Loucy (cell line): ENCODE results near the gene TMEM150B.
A peak's percentile ranks its signal among the peaks of the same experiment; 100 is the strongest.
"Not testable (repeated sequence)": the region's sequence is repeated elsewhere in the genome, so short reads cannot be mapped to it uniquely, and the experiment has no call there.

Experiments
- H2AFZ ChIP-seq: fragments of 200-600 bp; sonication (generic); 2 replicates; pipeline ENCODE4 v1.6.0; 2016; ENCODE audit warnings: antibody characterized with exemption, mild to moderate bottlenecking, low read length, moderate library complexity
- H3F3A ChIP-seq: fragments of 200-600 bp; 2 replicates; pipeline ENCODE4 v1.6.0; 2016; ENCODE audit warnings: antibody characterized with exemption, low read depth, mild to moderate bottlenecking
- H3K27me3 ChIP-seq: fragments of 200-600 bp; sonication (generic); 2 replicates; pipeline ENCODE4 v1.6.1; 2014; ENCODE audit warnings: low read length, mild to moderate bottlenecking; ENCODE audit not compliant: insufficient read depth, poor library complexity, severe bottlenecking
- H3K36me3 ChIP-seq: fragments of 200-600 bp; sonication (generic); 2 replicates; pipeline ENCODE4 v1.6.1; 2016; ENCODE audit warnings: low read length; ENCODE audit not compliant: insufficient read depth
- H3K4me1 ChIP-seq: fragments of 200-600 bp; sonication (generic); 2 replicates; pipeline ENCODE4 v1.5.1; 2014; ENCODE audit warnings: low read length, mild to moderate bottlenecking; ENCODE audit not compliant: insufficient read depth, poor library complexity, severe bottlenecking
- H3K4me2 ChIP-seq: fragments of 200-600 bp; sonication (generic); 2 replicates; pipeline ENCODE4 v1.6.0; 2014; ENCODE audit warnings: antibody characterized with exemption, low read length, low read depth, mild to moderate bottlenecking; ENCODE audit not compliant: poor library complexity, severe bottlenecking
- H3K4me3 ChIP-seq: fragments of 200-600 bp; sonication (generic); 2 replicates; pipeline ENCODE4 v1.5.1; 2014; ENCODE audit warnings: low read length, mild to moderate bottlenecking, mixed read lengths; ENCODE audit not compliant: poor library complexity, severe bottlenecking
- H3K79me2 ChIP-seq: fragments of 200-600 bp; sonication (generic); 2 replicates; pipeline ENCODE4 v1.6.1; 2014; ENCODE audit warnings: low read length; ENCODE audit not compliant: insufficient read depth
- H3K9ac ChIP-seq: fragments of 200-600 bp; sonication (generic); 2 replicates; pipeline ENCODE4 v1.6.0; 2014; ENCODE audit warnings: mild to moderate bottlenecking, low read depth, low read length, moderate library complexity; ENCODE audit not compliant: poor library complexity, severe bottlenecking
- H3K9me2 ChIP-seq: fragments of 200-600 bp; sonication (generic); replicated peaks from 2 replicates; pipeline ENCODE4 v1.6.1; 2016; ENCODE audit warnings: low read depth, low read length, mixed read lengths
- H3K9me3 ChIP-seq: fragments of 200-600 bp; sonication (generic); 2 replicates; pipeline ENCODE4 v1.6.1; 2014; ENCODE audit warnings: mild to moderate bottlenecking, antibody characterized with exemption, low read length, low read depth; ENCODE audit not compliant: insufficient read depth
- H4K20me1 ChIP-seq: fragments of 200-600 bp; sonication (generic); 2 replicates; pipeline ENCODE4 v1.6.0; 2014; ENCODE audit warnings: antibody characterized with exemption, low read length, mild to moderate bottlenecking; ENCODE audit not compliant: insufficient read depth, poor library complexity, severe bottlenecking
- CTCF ChIP-seq: fragments of 200-600 bp; sonication (generic); conservative IDR thresholded peaks from 2 replicates; pipeline ENCODE4 v1.5.1; 2014; ENCODE audit warnings: mild to moderate bottlenecking, antibody characterized with exemption, low read length
- EZH2phosphoT487 ChIP-seq: fragments of 200-600 bp; IDR thresholded peaks from 2 replicates; pipeline ENCODE4 v1.6.1; 2018; ENCODE audit warnings: antibody characterized with exemption, mild to moderate bottlenecking, moderate library complexity, borderline replicate concordance

TMEM150B gene

GRCh38 chr19:55339105-55339888 is 14.2 kb upstream of the TMEM150B start, which contains the start of gene KMT5C:
Gene KMT5C, plus strand, starts transcription at chr19:55339876. Its CDS starts 2,061 bp downstream, at chr19:55341937.
- Histone ChIP-seq H3K4me1 (peaks cover 29% of the 10 kb centered on the region), H2AFZ (peak within 1 kb of the TSS; percentile 81), H3K9me3 (no peaks in the 10 kb centered on the region), H3F3A (no peaks in the 10 kb centered on the region), H3K4me2 (peak within 1 kb of the TSS; percentile 95), H3K9me2 (no peaks in the 10 kb centered on the region), H3K9ac (peak within 1 kb of the TSS; percentile 99), H3K27me3 (no peaks in the 10 kb centered on the region), H3K79me2 (peaks cover 29% of the 10 kb centered on the region), H3K4me3 (peak within 1 kb of the TSS; percentile 99), H3K36me3 (no peaks in the 10 kb centered on the region), H4K20me1 (peaks cover 25% of the 10 kb centered on the region)
- TF ChIP-seq EZH2phosphoT487 (no peak), CTCF (no peak)

GRCh38 chr19:55336101-55336500 is 11.0 kb upstream of the TMEM150B start:
- Histone ChIP-seq H3K4me3 (no peak overlapping the region), H4K20me1 (peaks cover 11% of the 10 kb centered on the region), H3K9me2 (no peaks in the 10 kb centered on the region), H3K9me3 (no peaks in the 10 kb centered on the region), H3K27me3 (no peaks in the 10 kb centered on the region), H3K79me2 (peaks cover 12% of the 10 kb centered on the region; the same call in 1 of the 2 replicates), H2AFZ (no peak overlapping the region), H3K4me1 (peaks cover 21% of the 10 kb centered on the region), H3K9ac (no peak overlapping the region), H3K4me2 (no peak overlapping the region), H3F3A (no peaks in the 10 kb centered on the region), H3K36me3 (no peaks in the 10 kb centered on the region)
- TF ChIP-seq EZH2phosphoT487 (no peak), CTCF (no peak)

- Histone ChIP-seq H3K36me3 (no peaks in the 10 kb centered on the region), H3K27me3 (no peaks in the 10 kb centered on the region), H3F3A (no peaks in the 10 kb centered on the region), H3K79me2 (no peaks in the 10 kb centered on the region), H3K4me2 (no peak overlapping the region), H3K9me2 (no peaks in the 10 kb centered on the region), H3K9ac (no peak overlapping the region), H3K4me1 (peaks cover 9% of the 10 kb centered on the region), H4K20me1 (no peaks in the 10 kb centered on the region), H2AFZ (no peak overlapping the region), H3K9me3 (no peaks in the 10 kb centered on the region), H3K4me3 (no peak overlapping the region)
- TF ChIP-seq EZH2phosphoT487 (no peak), CTCF (no peak)
Measured at GRCh38 chr19:55333870-55334269, 8.7 kb upstream of the TMEM150B start.

- not testable (repeated sequence) for H3K36me3 ChIP-seq, H4K20me1 ChIP-seq, H3K9me2 ChIP-seq, H3K4me2 ChIP-seq, H3K9me3 ChIP-seq, H3F3A ChIP-seq, H3K27me3 ChIP-seq, H3K4me1 ChIP-seq, H3K9ac ChIP-seq, H2AFZ ChIP-seq, H3K4me3 ChIP-seq, H3K79me2 ChIP-seq
Measured at GRCh38 chr19:55329791-55330190, 4.7 kb upstream of the TMEM150B start.

GRCh38 chr19:55328774-55329318 is 3.7 kb upstream of the TMEM150B start:
- H3K9me2 ChIP-seq, H3K27me3 ChIP-seq, H4K20me1 ChIP-seq, H2AFZ ChIP-seq, H3K4me2 ChIP-seq, H3K4me1 ChIP-seq, H3K36me3 ChIP-seq, H3K79me2 ChIP-seq, H3K4me3 ChIP-seq, H3K9me3 ChIP-seq, H3F3A ChIP-seq, H3K9ac ChIP-seq: not testable (repeated sequence)
